Astrocyte of the cerebellum (primary cell): Measurements from ENCODE around the gene ACE2.

Experiments used
- DNase-seq: peaks from one replicate; pipeline ENCODE4 v3.0.0-alpha.2; 2011; ENCODE audit warnings: low read depth
- H3K4me3 ChIP-seq: 2 replicates; pipeline ENCODE4 v1.5.1; 2011; ENCODE audit warnings: mild to moderate bottlenecking, low read depth, low read length, moderate library complexity
- in situ Hi-C: cut with HindIII; loops from 2 replicates; pipeline ENCODE4 v1.10.0; 2017; ENCODE audit warnings: low sequenced_read_pairs
- TF ChIP-seq, protein P1 (sequence below): IDR thresholded peaks from 2 replicates; pipeline ENCODE4 v1.5.1; 2012; ENCODE audit warnings: low read length, low read depth, moderate library complexity, mild to moderate bottlenecking; ENCODE audit errors: missing control alignments

Gene ACE2

DNA sequence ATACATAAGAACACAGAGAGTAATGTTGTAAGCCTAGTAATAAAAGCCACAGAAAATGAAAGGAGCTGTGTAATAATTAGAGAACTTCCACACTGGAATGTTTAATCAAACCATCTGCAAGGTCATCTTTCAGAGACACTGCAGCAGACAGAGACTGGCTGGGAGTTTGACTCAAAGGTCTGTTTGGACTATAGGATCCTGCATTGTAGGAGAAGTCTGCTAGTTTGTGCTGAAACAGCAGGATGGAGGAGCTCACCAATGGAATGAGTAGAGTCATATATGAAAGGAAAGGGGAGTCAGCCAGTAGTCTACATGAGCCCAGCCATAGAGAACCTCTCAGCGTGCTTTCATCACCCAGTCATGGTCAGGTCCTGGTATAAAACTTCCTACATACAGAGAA is 4.5 kb upstream of the ACE2 start:
- DNase-seq: no peak
- TF ChIP-seq, protein P1, sequence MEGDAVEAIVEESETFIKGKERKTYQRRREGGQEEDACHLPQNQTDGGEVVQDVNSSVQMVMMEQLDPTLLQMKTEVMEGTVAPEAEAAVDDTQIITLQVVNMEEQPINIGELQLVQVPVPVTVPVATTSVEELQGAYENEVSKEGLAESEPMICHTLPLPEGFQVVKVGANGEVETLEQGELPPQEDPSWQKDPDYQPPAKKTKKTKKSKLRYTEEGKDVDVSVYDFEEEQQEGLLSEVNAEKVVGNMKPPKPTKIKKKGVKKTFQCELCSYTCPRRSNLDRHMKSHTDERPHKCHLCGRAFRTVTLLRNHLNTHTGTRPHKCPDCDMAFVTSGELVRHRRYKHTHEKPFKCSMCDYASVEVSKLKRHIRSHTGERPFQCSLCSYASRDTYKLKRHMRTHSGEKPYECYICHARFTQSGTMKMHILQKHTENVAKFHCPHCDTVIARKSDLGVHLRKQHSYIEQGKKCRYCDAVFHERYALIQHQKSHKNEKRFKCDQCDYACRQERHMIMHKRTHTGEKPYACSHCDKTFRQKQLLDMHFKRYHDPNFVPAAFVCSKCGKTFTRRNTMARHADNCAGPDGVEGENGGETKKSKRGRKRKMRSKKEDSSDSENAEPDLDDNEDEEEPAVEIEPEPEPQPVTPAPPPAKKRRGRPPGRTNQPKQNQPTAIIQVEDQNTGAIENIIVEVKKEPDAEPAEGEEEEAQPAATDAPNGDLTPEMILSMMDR: no peak
- in situ Hi-C loops: no loop called here
- no peak overlapping the region for H3K4me3 ChIP-seq

DNA sequence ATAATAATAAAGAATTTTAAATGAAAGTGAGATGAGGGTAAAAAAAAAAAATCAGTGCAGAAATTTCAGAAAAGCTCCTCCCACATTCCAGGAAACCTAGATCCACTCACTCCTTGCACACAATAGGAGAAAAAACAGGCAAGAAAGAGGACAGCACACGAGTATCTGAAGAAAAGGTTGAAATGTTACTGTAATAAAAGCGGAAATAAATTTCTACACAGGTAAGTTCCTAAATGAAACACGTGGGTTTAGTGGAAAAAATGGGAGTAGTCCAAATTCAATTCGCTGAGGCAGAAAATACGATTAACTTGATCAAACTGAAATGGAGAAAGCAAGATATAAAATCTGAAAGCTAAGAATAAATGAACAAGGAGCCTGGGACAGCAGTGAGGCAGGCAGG is 2.0 kb upstream of the ACE2 start:
- TF ChIP-seq, protein P1: no peak
- in situ Hi-C loops: no loop called here
- DNase-seq: no peak
- no peak overlapping the region for H3K4me3 ChIP-seq

DNA sequence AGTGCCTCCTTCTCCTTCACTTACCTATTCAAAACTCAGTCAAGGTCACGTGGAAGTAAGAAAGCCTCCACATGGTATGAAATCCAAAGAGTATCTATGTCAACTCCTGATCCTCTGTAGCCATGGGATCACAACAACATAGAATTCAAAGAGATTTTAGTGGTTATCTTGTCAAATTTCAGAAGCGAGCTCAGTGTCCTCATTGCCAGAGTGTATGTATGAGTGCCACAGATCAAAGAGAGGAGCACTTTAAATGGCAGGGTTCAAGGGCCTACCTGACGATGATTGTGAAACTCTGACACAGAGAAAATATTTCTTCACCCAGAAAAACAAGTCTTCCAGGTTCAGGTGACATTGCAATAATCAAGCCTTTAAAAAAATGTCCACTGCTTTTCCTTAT is 1.2 kb upstream of the ACE2 start:
- TF ChIP-seq, protein P1: no peak
- in situ Hi-C loops: no loop called here
- no peak overlapping the region for H3K4me3 ChIP-seq
- no peak for DNase-seq

DNA sequence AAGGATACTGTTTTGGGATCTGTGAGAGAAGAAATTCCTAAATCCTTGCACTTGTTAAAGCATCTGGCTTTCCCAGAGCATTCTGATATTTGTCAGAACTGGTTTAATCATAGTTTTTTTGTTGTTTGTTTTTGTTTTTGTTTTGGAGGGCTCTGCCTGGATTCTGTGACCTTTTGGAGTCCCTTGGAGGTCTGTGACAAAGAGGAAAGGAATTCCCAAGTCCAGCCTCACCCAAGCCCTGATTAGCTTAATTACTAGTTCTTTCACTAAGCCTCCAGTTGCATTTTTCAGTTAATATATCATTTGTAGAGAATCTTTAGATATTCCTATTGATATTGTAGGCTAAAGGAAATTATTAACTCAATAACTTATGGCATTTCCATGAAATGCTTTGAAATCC is 711 bp downstream of the ACE2 start:
- in situ Hi-C loops: no loop called here
- TF ChIP-seq, protein P1: no peak
- H3K4me3 ChIP-seq: no peak overlapping the region
- DNase-seq: no peak

DNA sequence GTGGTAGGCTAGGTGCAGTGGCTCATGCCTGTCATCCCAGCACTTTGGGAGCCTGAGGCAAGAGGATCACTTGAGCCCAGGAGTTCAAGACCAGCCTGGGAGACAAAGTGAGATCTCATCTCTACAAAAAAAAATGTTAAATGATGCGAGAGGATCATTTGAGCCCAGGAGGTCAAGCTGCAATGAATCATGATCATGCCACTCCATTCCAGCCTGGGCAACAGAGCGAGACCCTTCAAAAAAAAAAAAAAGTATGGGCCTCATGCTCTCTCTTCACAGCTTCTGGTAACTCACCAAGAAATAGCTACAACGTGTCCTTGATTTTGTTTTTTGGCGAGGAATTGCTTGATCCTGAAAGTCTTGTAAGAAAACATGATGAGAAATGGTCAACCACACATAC is 1.3 kb downstream of the ACE2 start:
- no peak overlapping the region for H3K4me3 ChIP-seq
- TF ChIP-seq, protein P1: no peak
- DNase-seq: no peak
- in situ Hi-C loops: no loop called here

DNA sequence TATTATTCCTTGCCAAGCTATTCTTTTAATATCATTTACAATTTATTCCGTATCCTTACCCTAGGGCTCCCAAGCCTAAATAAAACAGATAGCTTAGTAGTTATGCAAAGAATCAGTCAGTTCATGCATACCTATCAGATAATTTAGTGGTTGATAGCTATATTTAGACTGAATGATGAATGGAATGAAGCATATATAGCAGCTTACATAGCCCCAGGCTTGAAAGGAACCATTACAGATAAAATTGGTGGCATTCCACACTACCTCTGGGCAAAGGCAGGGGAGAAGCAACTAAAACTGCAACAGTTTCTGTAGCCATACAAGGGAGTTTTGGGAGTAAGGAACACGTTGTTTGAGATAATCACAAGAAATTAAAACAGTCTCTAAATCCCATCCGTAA is 2.7 kb downstream of the ACE2 start:
- no peak overlapping the region for H3K4me3 ChIP-seq
- DNase-seq: no peak
- TF ChIP-seq, protein P1: no peak
- in situ Hi-C loops: no loop called here

DNA sequence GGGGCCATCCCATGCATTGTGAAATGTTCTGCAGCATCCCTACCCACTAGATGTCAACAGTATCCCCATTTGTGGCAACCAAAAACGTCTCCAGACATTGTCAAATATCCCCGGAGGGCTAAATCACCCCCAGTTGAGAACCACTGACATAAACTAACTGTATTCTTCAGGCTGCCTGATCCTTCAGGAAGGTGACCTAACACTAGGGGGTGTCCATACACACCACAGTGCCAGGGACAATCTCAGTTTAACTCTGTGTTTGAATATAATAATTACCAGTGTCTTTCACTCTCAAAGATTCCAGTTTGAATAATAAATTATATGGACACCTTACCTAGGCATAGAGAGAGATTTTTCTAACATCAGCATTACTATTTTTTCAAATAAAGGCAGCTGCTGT is 6.4 kb downstream of the ACE2 start:
- DNase-seq: no peak
- in situ Hi-C loops: no loop called here
- TF ChIP-seq, protein P1: no peak
- H3K4me3 ChIP-seq: no peak overlapping the region
